Measurements from ENCODE around the gene GLUL.

GRCh38 chr1:182380199-182380598, 11.4 kb downstream of the GLUL start:
- no peak for TF ChIP-seq CTCF (IDR thresholded peaks at IDR 0.05; ENCODE audit: borderline replicate concordance, extremely low read depth, low read length, poor library complexity, severe bottlenecking)
- TF ChIP-seq EZH2 (IDR thresholded peaks at IDR 0.05; ENCODE audit: borderline replicate concordance, low read depth, low read length, severe bottlenecking) = no peak

Data from DND-41 (cell line).